Mesothelial cell of epicardium (in vitro differentiated cells): ENCODE results near the gene PLPP6. TPM values are rescaled to one million over a fixed set of nuclear protein-coding genes. Genes with fewer than 3 reads are reported as not detected.
"Not testable (repeated sequence)": the region's sequence is repeated elsewhere in the genome, so short reads cannot be mapped to it uniquely, and the experiment has no call there.

Experiments
- DNase-seq, 2 experiments: peaks; one replicate each; pipeline ENCODE4 v3.0.0; 2021; ENCODE audit warnings: low spot score in 2 of 2; ENCODE audit not compliant: unreplicated experiment in 2 of 2
- H3K27ac Mint-ChIP-seq: 2 replicates; pipeline ENCODE4 v1.8.0; 2021; ENCODE audit warnings: mixed read lengths
- H3K27me3 Mint-ChIP-seq: 2 replicates; pipeline ENCODE4 v1.8.0; 2021; ENCODE audit warnings: low read depth, mixed read lengths
- H3K36me3 Mint-ChIP-seq: 2 replicates; pipeline ENCODE4 v1.8.0; 2021; ENCODE audit warnings: mixed read lengths
- H3K4me1 Mint-ChIP-seq: 2 replicates; pipeline ENCODE4 v1.8.0; 2021; ENCODE audit warnings: mixed read lengths
- H3K4me3 Mint-ChIP-seq: 2 replicates; pipeline ENCODE4 v1.8.0; 2021; ENCODE audit warnings: mild to moderate bottlenecking, moderate library complexity, mixed read lengths
- H3K9me3 Mint-ChIP-seq: 2 replicates; pipeline ENCODE4 v1.8.0; 2021; ENCODE audit warnings: mixed read lengths
- total RNA-seq: library from RNA; stranded (reverse); gene quantifications from 3 replicates; pipeline ENCODE4 v1.2.1, GENCODE V29; 2021
- TF ChIP-seq, protein P1 (sequence below): fragments of 200-600 bp; sonication (generic); IDR thresholded peaks from one replicate; pipeline ENCODE4 v1.5.0; 2021; ENCODE audit warnings: antibody characterized with exemption; ENCODE audit not compliant: unreplicated experiment

Gene PLPP6
- total RNA-seq, 1 donor from 2014 or later, result 11.8 TPM

- peaks cover 3% of the 10 kb centered on the region for H3K9me3 Mint-ChIP-seq
- no peak overlapping the region for H3K27ac Mint-ChIP-seq
- H3K4me3 Mint-ChIP-seq, result no peak overlapping the region
- TF ChIP-seq, protein P1, sequence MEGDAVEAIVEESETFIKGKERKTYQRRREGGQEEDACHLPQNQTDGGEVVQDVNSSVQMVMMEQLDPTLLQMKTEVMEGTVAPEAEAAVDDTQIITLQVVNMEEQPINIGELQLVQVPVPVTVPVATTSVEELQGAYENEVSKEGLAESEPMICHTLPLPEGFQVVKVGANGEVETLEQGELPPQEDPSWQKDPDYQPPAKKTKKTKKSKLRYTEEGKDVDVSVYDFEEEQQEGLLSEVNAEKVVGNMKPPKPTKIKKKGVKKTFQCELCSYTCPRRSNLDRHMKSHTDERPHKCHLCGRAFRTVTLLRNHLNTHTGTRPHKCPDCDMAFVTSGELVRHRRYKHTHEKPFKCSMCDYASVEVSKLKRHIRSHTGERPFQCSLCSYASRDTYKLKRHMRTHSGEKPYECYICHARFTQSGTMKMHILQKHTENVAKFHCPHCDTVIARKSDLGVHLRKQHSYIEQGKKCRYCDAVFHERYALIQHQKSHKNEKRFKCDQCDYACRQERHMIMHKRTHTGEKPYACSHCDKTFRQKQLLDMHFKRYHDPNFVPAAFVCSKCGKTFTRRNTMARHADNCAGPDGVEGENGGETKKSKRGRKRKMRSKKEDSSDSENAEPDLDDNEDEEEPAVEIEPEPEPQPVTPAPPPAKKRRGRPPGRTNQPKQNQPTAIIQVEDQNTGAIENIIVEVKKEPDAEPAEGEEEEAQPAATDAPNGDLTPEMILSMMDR, result no peak
- H3K27me3 Mint-ChIP-seq, result no peaks in the 10 kb centered on the region
- peaks cover 4% of the 10 kb centered on the region for H3K4me1 Mint-ChIP-seq
- no peak for DNase-seq
- H3K36me3 Mint-ChIP-seq, result peaks cover 6% of the 10 kb centered on the region
Observed at GRCh38 chr9:4656621-4657020, 5.5 kb upstream of the PLPP6 start.

DNA sequence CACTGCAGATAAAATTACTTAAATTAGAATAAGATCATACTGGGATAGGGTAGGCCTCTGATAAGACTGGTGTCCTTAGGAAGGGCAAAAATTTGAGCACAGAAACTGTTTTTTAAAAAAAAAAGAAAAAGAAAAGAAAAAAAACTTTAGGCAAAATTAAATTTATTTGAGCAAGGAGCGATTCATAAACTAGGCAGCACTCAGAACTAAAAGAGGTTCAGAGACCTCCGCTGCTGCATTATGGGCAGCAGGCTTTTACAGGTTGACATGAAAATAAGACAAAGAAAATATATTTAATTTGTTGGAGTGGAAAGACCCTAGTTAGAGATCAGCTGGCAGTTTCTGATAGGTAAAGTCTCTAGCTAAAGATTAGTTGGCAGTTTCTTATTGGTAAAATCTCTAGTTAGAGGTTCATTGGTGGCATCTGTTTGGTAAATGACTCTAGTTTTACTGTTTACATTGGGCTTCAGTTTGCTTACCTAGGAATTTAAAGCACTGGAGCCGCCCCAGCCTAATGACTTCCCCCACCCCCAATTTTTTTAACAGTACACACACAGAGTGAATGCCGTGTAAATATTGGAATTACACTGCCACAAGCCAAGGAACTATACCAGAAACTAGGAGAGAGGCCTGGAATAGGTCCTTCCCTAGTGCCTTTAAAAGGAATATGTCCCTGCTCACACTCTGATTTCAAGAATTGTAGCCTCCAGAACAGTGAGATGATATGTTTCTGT, 4.5 kb upstream of the PLPP6 start:
- Mint-ChIP-seq H3K4me3 (no peak overlapping the region), H3K27me3 (no peaks in the 10 kb centered on the region), H3K27ac (no peak overlapping the region), H3K36me3 (peaks cover 6% of the 10 kb centered on the region), H3K9me3 (peaks cover 3% of the 10 kb centered on the region), H3K4me1 (peaks cover 10% of the 10 kb centered on the region)
- no peak for DNase-seq
- TF ChIP-seq, protein P1, result no peak

- DNase-seq, H3K4me3 Mint-ChIP-seq, H3K9me3 Mint-ChIP-seq, H3K36me3 Mint-ChIP-seq, H3K27me3 Mint-ChIP-seq, H3K27ac Mint-ChIP-seq: not testable (repeated sequence)
- peaks cover 38% of the 10 kb centered on the region for H3K4me1 Mint-ChIP-seq
Observed at GRCh38 chr9:4660665-4661064, 1.4 kb upstream of the PLPP6 start.

DNA sequence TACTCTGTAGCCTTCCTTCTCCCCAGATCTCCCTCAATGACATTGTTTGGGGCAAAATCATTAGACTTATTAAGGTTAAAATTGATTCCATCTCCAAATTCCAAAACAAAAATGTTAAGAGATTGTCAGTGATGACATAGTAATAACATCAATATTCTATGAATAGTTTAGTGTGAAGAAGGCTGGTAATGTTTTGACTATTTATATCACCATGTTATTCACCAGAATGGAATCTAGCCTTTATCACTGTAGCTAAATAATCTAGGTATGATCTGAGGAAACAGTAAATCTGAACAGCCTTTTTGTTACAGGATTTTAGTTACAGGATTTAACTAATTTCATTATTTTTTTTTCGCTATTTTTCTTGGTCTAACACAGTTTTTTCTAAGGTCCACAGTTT, 929 bp upstream of the PLPP6 start:
- TF ChIP-seq, protein P1, result no peak
- no peaks in the 10 kb centered on the region for H3K27me3 Mint-ChIP-seq
- peaks cover 5% of the 10 kb centered on the region for H3K36me3 Mint-ChIP-seq
- H3K4me1 Mint-ChIP-seq, result peaks cover 43% of the 10 kb centered on the region
- no peak for DNase-seq
- H3K9me3 Mint-ChIP-seq, result peaks cover 3% of the 10 kb centered on the region
- H3K4me3 Mint-ChIP-seq, result peak overlapping the region; percentile 80
- no peak overlapping the region for H3K27ac Mint-ChIP-seq

- Mint-ChIP-seq H3K27me3 (no peaks in the 10 kb centered on the region), H3K4me1 (peaks cover 47% of the 10 kb centered on the region), H3K36me3 (peaks cover 5% of the 10 kb centered on the region), H3K27ac (peak overlapping the region; percentile 83), H3K9me3 (peaks cover 3% of the 10 kb centered on the region), H3K4me3 (peak overlapping the region; percentile 80)
- TF ChIP-seq, protein P1, result no peak
- DNase-seq, result no peak
Observed at GRCh38 chr9:4661611-4662010, 483 bp upstream of the PLPP6 start.

DNA sequence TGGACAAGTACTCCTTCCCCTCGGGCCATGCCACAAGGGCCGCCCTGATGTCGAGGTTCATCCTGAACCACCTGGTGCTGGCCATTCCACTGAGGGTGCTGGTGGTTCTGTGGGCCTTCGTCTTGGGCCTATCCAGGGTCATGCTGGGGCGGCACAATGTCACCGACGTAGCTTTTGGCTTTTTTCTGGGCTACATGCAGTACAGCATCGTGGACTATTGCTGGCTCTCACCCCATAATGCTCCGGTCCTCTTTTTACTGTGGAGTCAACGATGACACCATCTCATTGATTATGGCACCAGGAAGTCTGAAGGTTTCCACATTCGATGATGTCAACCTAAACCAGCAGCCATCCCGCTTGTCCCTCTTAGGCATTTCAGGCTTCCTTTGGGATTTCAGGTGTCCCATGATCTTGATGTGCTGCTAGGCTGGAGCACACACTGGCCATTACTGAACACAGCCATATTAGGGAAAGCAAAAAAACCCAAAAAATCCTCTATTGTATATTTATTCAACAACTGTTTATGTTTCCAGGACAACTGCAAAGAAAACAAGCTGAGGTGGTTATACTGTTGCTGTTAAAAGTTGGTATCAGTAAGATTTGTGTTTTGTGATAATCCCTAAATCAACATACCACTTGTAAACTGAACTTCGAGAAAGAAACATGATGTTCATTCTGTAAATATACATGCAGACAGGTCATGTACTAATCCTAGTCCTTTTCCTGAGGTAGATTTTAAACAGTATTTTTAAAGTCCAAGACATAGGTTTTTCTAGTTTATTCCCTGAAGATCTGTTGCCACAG, 1.1 kb downstream of the PLPP6 start:
- Mint-ChIP-seq H3K4me1 (peaks cover 50% of the 10 kb centered on the region), H3K27me3 (no peaks in the 10 kb centered on the region), H3K9me3 (peaks cover 3% of the 10 kb centered on the region), H3K4me3 (peak overlapping the region; percentile 80), H3K36me3 (peaks cover 5% of the 10 kb centered on the region), H3K27ac (peak overlapping the region; percentile 39)
- DNase-seq, result no peak
- TF ChIP-seq, protein P1, result no peak
